NCI-H1436 (cell line): Measurements from ENCODE around the gene PHF24.

Experiments used
- DNase-seq: peaks from one replicate; lab custom pipeline; 2025; lab: John Stamatoyannopoulos, UW

PHF24 gene

DNA sequence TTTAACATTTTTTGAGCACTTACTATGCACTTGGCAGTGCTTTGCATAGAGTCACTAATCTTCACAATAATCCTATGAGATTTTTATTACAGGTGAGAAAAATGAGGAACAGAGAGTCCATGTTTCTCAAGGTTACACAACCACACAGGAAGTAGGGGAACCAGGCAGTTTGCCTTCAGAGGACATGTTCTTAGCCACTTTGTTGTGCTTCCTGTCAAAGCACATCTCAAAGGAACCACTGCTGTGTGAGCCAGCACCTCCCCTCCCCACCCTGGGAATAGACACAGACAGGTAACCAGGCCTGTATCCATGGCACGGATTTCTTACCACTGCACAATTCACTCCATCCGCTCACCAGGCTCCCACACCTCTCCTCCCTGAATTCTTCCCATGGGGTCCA lies 25.1 kb downstream of the PHF24 start:
- no peak for DNase-seq

DNA sequence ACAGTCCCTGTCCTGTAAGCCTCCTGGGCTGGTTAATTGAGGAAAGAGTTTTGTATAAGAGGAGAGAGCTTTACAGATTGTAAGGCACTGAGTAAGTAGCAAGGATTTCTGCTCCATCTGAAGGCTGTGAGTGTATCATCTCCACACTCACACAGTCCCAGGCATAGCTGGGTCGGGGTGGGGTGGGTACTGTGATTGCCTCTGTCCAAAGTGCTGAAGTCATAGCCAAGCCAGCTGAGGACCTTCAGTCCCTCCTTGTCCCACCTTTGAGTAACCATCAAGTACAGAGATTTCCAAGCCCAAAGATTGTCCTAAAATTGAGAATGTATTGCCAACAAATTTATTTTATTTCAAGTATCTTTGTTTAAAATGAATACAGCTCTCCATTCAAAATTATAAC lies 26.0 kb downstream of the PHF24 start:
- no peak for DNase-seq

DNA sequence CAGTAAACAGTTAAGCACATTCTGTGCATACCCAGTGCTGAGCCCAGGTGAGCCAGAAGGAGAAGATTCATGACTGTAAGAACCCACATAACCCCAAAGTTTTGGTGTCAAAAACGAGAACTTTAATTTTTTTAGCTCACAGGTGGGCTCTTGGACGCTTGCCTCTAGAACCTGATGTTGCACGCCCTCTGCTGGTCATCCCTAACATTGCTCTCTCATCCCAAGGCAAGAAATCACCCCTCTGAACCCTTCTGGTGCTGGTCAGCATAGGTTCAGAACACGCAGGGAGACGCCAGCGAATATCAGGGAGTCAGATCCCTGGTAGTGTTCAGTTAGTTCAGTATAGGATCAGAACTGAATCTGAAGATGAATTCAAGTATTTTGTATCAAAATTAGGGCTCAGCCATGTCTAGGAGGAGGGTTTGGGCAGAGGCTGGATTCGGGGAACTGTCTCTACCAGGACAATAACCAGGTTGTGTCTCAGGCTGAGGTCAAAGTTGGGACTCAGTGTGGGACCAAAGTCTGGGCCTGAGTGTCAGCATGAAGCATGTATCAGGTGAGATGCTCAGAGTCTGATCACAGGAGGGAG lies 27.3 kb downstream of the PHF24 start:
- peak; percentile 65 for DNase-seq

DNA sequence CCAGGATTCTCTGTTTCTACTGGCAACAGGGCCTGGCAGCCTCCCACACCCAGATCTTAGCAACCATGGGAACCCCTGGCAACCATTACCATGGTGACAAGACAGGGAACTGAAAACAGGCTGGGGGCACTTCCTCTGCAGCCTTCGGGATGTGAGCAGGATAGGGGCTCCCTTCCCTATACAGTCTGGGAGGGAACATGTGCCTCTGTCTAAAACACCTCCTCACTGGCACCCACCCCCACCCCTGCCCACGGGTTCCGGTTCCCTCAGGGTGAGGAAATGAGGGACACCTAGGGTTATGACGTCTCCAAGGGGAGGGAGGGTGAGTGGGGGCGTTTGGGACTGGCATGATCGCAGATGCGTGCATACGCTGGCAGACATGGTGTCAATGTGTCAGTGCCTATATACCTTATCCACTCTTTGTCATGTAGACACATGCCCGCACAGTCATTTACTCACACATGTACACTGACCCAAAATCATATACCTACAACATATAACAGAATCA lies 28.5 kb downstream of the PHF24 start:
- peak; percentile 52 for DNase-seq

DNA sequence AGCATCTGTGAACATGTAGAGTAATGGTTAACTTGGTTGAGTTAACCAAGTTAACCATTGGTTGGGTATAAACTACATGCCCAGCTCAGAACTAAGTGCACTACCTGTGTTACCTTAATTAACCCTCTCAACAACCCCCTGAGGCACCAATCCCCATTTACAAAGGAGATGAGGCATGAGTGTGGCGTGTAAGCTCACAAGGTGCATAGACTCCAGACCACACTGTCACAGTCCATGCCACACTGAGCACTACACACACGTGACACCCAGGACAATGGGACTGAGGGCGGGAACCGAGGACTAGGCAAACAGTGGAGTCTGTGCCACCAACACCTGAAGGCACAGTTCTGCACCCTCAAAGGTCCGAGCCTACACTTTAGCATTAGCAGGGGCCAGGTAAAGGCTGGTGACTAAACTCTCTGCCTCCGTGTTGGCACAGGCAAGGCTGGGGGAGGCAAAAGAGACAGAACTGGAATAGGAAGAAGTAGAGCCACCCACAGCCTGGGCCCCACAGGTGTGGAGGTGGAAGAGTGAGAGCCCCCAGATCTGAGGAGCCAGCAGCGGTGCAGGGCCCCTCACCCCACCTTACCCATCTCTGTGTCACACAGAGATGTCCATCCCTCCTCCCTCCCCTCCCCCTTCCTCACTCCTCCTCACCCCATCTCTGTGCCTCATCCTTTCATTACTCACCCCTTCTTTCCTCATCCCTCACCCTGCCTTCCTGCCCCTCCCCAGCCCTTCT lies 29.2 kb downstream of the PHF24 start:
- peak; percentile 35 for DNase-seq

DNA sequence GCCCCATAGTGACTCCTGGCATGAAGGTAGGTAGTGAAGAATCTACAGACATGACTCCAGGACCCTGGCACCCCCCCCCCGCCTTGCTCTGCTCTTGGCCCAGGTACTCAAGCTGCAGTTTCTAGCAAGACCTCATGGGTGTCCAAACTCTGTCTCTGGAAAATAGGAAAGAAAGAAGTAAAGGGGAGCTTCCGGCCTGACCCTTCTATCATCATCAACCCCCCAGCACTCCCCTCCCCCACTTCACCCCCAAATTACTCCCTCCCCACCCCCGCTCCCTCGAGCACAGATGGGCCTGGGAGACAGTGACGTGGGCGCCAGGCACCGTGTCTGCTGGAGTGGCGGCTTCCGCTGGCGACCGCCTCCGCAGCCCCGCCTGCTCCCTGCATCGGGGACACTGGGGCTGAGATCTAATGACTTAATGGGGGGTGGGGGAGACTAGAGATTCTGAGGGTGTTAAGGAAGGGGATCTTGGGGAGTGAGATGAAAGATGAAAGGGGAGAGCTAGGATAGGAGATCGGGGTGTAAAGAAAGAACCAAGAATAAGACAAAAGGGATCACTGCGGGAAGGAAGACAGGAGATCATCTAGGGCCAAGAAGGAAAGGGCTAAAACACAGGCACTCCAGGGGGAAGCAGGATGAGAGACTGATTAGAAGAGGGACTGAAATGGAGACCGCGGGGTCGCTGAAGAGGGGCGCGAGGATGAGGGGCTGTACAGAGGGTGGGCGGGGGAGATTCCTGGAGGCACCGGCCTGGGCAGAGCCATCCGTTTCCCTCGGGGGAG lies 30.3 kb downstream of the PHF24 start:
- DNase-seq: peak; percentile 52

DNA sequence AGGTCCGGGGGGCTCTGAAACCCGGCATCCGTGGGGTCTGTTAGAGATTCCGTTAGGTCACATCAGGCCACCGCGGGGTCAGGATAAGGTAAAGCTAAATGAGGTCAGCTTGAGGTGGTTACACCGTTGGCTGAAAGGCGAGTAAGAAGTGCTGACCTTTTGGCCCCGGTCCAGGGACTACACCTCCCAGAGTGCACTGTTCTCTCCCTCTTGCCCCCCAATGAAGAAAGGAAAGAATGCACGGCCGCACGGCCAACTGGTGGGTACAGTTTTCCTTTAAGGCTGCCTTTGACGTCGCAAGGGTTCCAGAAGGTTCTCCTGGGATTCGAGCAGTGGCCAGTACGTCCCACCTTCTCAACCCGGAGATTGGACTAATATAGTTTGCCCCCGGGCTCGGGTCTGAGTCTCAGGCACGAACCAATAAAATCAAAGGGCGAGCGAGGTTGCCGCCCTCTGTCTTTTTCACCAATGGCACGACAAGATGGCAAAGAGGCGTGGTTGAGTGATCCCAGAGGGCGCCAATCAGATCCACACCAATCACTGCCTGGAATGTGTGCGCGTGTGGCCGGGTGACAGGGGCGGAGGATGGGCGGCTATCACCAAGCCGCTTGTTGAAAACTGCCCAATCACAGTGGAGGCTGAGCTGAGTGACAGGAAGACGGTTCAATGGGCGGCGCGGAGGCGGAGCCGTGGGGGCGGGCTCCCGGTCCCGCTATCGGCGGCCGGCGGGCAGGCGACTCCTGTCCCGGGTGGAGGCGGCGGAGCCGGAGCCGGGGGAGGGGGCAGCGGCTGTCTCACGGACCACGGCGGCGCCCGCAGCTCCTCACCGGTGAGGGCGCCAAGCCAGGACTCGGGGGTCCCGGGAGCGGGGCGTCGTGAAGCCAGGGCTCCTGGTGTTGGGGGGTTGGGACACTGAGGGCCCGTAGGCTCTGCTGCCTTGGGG lies 31.2 kb downstream of the PHF24 start, which contains the start of gene DNAJB5:
Gene DNAJB5, plus strand, starts transcription at position 743 of the 943 bp plus-strand sequence. CDS start 886 bp downstream, outside the sequence.
- DNase-seq: peak; percentile 99

DNA sequence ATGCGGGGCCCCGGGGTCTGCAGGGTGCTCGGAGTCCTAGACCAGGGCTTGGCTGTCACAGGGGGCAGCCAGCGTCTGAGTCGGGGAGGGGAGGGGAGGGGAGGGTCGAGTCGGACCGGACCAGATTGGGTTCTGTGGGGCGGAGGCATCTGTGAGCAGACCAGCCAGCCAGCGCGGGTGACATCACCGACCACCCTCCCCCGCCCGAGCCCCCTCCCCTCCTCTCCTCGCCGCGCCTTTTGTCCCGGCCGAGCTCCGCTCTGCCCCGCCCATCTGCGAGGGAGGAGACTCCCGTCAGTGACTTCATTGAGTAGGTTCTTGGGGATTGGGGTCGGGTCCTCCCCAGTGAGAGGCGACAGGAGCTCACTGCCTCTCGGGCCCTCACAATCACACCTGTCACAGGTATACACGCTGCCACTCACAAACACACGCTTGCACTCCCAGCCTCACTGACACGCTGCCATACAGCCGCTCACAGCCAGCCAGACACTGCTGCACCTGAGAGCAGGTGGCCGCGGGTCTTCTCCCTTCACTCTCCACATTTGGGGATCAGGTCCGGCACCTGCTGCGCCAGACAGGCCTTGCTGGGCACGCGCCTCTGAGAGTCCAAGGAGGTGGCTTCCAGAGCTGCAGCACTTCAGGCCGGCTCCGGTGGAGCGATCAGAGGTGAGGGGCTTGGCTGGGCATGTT lies 32.0 kb downstream of the PHF24 start:
- DNase-seq: peak; percentile 68

DNA sequence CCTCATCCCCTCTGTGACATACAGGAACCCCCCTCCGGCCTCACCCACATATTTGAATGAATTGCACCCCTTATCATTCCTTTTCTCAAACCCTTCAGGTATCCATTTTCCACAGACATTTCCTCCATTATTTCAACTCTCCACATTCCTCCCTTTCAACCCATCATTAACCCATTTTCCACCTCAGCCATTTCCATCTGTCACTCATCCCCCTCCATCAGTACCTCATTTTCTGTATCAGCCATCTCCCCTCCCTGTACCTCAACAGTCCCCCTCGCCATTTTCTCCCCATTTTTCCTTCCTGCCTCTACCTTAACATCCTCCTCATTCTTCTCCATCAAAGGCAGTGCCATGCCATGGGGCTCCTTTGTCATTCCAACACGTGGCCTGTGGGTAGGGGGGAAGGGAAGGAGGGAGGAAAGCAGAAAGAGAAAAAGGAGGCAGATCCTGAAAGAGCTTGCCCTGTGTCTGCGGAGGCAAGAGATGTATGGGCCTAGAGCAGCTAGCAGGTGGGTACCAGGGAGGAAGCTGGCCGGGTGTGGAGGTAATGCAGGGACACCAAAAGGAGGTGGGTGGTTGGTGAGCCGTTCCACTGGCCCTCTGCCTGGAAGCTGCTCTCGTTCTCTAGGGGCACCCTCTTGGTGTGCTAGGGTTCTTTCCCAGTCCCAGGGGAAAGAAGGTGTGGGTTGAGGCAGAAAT lies 33.0 kb downstream of the PHF24 start:
- DNase-seq: no peak

DNA sequence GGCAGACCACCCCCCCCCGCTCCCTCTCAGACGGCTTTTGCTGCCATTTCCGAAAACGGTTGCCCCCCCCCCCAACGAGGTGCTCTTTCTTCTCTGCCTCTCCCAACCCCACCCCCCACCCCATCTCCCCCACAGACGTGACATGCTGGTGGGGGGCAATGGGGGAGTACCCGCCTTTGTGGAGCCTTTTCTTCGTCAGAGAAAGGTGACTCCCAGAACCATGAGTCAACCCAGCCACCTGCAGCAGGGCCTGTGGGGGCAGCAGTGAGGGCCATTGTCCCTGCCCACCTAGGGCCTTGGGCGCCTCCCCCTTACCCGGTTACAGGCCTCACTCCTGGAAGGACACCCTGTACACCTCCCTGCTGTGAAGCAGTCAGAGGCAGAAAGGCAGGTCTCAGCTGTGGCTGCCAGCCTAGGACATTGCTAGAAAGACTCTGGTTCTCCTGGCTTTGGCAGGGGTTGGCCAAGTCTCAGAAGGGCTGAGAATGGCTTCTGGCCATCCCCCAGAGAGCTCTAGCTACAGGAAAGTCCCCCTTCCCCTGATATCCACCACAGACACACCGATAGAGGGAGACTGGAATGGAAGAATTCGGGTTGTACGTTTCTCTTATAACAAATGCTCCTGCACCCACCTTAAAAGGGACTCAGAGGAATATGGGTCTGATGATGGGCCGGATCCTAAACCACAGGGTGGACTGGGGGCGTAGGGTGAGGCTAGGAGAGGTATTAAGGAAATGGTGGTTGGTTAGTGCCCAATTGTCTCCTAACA lies 33.7 kb downstream of the PHF24 start:
- DNase-seq: no peak

DNA sequence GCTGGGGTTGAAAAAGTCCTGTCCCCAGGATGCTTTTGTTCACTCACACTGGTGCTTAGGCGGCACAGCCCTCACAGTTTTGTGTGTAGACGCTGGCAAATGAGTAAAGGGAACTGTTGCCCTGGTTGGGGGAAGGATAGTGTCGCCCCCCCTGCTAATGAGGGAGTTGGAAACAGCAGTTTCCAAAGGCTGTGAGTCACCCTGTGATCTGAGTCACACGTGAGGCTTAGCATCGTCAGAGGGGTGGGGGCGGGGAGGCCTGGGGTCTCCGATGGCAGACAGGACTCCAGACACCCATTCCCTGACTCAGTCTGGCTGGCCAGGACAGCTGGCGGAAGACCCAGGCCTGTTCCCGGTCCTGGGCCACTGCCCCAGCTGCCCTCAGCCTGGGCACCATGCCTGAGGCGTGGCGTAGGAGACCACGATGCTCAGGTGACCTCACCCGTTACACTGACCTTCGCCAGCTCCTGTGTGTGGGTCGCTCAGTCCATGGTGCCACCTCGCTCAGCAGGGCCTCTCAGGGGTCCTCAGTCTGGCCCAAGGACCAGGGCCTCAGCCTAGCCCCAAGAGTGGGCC lies 34.4 kb downstream of the PHF24 start:
- DNase-seq: no peak

DNA sequence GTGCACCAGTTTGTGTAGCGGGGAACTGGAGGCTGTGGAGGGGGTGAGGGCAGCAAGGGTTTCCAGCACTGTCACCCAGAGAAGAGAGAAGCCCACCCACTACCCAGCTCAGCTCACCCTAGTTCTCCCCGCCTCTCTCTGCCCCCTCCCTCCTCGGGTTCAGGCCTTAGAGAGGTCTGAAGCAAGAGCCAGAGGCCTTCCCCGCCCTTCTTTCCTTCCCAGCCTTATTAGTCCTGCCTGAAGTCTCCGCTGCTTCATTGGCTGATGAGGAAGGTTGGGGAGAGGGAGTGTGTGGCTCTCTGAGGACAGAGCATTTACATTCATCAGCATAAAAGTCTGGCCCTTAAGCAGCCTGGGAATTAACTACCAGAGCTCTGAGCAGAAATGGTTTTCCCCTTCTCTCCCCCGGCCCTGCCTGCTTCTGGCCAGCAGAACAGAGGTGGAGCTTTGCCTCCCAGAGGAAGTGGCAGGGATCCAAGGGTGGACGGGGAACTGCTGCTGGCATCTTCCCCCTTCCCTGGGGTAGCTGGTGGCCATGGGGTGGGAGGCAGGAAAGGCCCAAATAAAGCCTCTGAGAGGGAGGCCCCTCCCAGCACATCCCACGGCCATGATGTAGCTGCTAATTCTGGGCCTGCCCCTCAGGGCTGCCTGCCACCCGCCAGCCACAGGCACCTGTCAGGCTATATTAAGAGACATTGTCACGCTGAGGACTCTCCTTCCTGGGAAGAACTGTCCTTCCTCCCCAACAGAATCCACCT lies 35.6 kb downstream of the PHF24 start:
- no peak for DNase-seq

DNA sequence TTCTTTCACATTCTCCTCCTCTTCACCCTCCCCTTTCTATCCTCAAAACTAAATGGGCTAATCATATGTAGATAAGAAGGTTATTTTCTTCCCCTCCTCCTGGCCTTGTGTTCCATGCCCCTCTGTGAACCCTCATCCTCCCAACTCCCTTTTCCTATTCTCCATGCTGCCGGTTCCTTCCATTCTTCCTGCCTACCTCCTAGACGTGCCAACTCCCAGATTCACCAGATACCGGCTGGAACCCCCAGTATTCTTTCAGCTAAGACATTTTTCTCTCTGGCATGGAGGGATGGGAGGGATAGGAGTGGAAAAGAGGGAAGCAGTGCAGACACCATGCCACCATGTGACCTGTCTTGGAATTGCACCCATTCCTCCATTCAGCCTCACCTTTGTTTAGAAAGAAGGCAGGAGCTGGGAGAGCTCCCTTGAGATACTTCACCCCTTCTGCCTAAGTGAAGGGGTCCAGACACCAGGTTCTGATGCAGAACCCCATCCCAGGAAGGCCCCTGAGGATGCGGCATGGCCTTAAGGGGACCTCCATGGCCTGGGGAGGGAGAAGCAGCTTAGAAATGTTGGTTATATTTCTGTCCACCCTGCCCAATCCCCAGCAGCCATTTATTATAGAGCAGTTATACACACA lies 36.3 kb downstream of the PHF24 start:
- DNase-seq: peak; percentile 15

DNA sequence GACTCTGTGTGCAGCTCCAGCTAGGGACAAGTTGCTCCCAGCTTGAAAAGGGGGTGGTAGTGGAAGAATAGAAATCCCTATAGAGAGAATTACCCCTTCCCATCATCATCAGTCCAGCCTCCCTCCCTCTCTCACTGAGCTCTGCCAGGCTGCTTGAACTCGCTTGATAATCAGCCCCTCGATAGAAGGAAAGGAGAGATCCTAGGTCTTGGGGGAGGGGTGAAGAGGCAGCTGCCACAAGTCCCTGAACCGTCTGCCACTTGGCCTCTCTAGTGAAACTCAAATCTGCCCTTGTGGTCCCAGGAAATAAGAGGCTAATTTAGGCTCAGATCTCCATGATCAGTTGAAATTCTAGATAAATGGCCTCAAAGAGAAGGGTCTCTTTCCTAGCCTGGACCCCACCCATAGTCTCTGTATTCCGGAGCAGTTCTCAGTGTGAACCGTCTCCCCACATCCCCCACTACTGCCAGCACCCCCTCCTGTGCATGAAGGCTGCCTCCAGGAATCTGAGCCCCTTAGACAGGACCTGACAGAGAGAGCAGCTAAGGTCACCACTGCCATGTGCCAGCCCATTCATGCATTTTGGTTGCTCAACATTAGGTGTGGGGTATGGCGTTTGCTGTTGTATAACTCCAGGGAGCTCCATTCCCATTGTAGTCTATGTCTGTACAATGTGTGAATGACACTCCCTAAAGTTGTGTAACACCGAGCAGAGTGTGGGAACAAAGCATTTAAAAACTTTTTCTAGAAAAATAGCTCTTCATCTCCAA lies 37.0 kb downstream of the PHF24 start:
- DNase-seq: no peak

DNA sequence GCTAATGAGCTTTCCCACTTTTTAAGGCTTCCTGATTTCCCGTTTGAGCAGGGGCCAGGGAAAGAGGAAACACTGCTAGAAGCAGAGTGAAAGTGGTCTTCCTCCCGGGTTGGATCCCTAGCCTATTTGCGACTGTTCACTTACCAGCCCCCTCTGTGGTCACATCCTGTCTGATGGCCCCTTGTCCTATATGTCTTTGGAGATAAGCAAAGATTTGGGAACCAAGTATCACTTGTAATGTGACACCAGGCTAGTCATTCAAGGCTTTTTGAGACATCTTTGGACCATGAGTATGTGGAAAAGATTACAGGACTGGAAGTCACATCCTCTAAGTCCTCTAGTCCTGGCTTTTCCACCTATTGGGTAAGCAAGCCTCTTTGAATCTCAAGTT lies 37.6 kb downstream of the PHF24 start:
- no peak for DNase-seq

DNA sequence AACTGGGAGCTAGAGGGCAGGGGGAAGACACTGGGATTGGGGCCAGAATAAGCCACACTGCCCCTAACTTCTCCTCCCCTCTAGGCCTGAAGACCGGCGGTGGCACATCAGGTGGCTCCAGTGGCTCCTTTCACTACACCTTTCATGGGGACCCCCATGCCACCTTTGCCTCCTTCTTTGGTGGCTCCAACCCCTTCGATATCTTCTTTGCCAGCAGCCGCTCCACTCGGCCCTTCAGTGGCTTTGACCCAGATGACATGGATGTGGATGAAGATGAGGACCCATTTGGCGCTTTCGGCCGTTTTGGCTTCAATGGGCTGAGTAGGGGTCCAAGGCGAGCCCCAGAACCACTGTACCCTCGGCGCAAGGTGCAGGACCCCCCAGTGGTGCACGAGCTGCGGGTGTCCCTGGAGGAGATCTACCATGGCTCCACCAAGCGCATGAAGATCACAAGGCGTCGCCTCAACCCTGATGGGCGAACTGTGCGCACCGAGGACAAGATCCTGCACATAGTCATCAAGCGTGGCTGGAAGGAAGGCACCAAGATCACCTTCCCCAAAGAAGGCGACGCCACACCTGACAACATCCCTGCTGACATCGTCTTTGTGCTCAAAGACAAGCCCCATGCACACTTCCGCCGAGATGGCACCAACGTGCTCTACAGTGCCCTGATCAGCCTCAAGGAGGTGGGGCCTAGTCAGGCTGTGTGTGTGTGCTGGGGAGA lies 38.3 kb downstream of the PHF24 start:
- no peak for DNase-seq

DNA sequence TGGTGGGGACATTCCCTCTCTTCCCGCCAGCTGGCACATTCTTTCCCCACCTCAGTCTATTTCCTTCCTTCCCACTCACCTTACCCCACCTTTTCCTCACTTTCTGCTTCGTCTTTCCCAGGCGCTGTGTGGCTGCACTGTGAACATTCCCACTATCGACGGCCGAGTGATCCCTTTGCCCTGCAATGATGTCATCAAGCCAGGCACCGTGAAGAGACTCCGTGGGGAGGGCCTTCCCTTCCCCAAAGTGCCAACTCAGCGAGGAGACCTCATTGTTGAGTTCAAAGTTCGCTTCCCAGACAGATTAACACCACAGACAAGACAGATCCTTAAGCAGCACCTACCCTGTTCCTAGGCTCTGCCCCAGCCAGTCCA lies 38.8 kb downstream of the PHF24 start:
- no peak for DNase-seq
